GM18951 (cell line): ENCODE data around the gene RAB20.
"Not testable (repeated sequence)": the region's sequence is repeated elsewhere in the genome, so short reads cannot be mapped to it uniquely, and the experiment has no call there.

Experiments
- POLR2A ChIP-seq: IDR thresholded peaks from 4 replicates; pipeline ENCODE4 v1.6.1; 2011; ENCODE audit warnings: mild to moderate bottlenecking; ENCODE audit not compliant: insufficient read length, insufficient read depth; ENCODE audit errors: extremely low read depth
- in situ Hi-C: fragments of 300-500 bp; cut with MboI; formaldehyde crosslinking; loops from one replicate; pipeline ENCODE4 v1.12.0; 2022; ENCODE audit warnings: low sequenced_read_pairs, mixed read lengths, inconsistent platforms; ENCODE audit not compliant: unreplicated experiment

RAB20 gene

DNA sequence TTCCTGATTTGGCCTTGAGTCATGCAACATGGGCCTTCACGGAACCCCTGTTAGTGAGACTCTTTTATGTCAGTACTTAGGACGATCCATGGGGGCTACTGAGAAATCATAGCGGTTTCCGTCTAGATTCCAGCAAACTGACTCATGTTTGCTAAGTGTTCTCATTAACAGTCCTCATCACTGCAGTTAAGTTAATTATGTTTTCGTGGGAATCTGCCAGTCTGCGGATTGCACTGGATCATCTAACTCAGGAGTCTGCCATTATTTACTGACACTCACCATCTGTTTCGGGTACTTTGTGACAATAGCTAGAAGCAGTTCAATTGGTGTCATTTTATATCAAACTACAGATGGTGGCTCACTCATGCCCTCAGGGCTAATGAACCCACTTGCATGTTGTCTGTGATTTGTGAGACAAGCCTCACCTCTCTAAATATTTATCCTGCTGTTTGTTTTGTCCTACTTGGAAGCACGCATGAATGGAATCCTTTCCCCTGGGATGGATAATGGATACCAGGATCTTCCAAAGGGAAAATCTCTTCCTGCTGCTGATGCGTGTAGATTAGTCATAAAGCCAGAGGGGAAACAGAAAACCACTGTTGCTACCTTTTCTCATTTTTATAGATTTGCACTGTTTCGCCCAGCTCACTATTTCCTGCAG lies 61.8 kb downstream of the RAB20 start:
- TF ChIP-seq POLR2A: no peak
- in situ Hi-C loops: no loop called here

- in situ Hi-C loops: no loop called here
- no peak for TF ChIP-seq POLR2A
Measured at GRCh38 chr13:110498765-110499164, 62.8 kb downstream of the RAB20 start.

DNA sequence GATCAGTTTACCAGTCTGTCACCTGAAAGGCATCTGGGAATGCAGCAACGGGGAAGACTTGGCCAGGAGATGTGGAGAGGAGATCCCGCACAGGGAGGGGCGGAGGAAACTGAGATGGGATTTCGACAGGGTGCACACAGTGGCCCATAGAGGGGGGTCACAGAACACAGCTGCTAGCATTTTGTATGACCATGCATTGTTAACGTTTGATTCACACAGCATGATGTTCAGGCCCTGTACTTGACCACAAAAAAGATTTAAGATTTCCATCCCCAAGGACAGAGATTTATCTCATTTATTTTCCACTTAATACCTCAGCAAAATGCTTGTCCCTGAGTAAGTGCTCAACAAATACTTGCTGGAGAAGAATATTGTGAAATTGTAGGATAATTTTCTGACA lies 63.2 kb downstream of the RAB20 start:
- in situ Hi-C loops: no loop called here
- no peak for TF ChIP-seq POLR2A

GRCh38 chr13:110497896-110498295 lies 63.6 kb downstream of the RAB20 start:
- in situ Hi-C loops: not testable (repeated sequence)

GRCh38 chr13:110497003-110497402 lies 64.5 kb downstream of the RAB20 start:
- in situ Hi-C loops: no loop called here
- no peak for TF ChIP-seq POLR2A

DNA sequence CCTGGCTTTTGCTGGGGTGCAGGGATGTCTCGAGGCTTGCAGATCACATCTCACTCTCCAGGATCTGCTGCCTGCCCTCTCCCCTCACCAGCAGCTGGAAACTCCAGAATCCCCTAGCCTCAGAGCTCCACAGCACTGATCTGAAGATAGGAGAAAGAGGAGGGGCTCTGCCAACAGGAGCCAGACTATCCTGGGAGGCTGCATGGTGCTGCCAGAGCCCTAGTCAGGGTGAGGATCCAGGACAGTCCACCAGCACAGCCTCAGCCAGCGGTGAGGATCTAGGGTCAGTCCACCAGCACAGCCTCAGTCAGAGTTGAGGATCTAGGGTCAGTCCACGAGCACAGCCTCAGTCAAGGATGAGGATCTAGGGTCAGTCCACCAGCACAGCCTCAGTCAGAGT lies 65.2 kb downstream of the RAB20 start:
- TF ChIP-seq POLR2A: no peak
- in situ Hi-C loops: no loop called here

GRCh38 chr13:110495881-110496280 lies 65.6 kb downstream of the RAB20 start:
- TF ChIP-seq POLR2A: no peak
- in situ Hi-C loops: no loop called here

DNA sequence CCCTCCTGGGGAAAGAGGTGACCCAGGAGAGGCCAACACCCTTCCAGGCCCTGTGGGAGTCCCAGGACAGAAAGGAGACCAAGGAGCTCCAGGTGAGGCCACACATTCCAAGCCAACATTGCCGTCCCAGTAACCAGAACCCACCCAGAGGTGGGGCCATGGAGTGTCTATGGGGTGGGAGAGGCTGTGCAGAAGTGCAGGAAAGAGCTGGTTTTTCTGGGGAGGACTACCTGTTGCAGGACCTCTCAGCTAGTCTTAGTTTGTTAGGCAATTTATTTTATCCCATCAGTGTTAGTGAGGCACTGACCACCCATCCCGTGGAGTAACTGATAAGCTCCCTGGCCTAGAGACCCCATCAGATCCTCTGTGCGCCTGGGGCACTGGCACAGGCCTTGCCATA lies 66.1 kb downstream of the RAB20 start:
- in situ Hi-C loops: no loop called here
- no peak for TF ChIP-seq POLR2A

DNA sequence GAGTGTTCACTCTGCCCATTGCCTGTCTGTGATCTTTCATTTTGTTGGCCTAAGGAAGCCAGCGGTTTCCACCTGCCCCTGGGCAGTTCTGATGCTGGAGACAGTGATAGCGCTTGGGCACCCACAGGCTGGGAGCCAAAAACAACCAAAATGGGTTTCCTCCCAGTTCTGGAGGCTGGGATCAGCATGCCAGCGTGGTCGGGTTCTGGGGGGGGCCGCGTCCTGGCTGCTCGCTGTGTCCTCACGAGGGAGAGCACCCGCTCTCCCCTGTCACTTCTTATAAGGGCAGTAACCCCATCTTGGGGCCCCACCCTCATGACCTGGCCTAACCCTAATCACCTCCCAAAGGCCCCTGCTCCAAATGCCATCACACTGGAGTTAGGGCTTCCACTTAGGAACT lies 67.9 kb downstream of the RAB20 start:
- no peak for TF ChIP-seq POLR2A
- in situ Hi-C loops: no loop called here

DNA sequence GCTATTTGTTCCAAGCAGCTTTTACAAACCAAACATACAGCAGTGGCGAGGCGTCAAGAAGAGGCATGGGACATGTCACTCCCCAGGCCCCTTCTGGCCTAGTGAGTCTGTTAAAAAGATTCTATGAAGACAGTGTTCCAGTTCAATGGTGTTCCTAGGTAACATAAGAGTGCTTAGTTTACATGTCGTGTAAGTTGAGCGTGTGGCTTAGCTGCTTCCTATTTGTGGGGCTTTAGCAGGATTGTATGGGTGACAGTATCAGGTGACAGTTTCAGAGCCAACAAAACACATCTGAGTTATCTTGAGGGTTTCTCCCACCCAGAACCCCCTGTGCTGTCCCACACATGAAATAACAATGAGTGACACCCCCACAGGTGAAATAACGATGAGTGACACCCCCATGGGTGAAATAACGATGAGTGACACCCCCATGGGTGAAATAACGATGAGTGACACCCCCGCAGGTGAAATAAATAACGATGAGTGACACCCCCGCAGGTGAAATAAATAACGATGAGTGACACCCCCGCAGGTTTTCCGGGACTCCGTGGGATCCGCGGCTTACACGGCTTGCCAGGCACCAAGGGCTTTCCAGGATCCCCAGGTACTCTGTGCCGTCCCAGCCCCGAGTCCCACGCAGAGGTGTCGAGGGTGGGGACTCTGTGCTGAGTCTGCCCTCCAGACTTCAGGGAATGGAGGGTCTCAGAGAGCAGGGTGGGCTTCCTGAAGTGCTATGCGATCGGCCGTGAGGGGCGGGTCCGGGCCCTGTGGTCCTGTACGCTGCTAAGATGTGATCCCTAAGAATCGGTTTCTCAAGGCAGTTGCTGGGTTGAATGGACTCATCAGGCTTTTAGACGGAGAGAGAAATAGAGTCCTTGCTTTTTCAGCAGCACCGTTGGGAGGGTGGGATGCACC lies 68.6 kb downstream of the RAB20 start:
- in situ Hi-C loops: no loop called here
- no peak for TF ChIP-seq POLR2A

DNA sequence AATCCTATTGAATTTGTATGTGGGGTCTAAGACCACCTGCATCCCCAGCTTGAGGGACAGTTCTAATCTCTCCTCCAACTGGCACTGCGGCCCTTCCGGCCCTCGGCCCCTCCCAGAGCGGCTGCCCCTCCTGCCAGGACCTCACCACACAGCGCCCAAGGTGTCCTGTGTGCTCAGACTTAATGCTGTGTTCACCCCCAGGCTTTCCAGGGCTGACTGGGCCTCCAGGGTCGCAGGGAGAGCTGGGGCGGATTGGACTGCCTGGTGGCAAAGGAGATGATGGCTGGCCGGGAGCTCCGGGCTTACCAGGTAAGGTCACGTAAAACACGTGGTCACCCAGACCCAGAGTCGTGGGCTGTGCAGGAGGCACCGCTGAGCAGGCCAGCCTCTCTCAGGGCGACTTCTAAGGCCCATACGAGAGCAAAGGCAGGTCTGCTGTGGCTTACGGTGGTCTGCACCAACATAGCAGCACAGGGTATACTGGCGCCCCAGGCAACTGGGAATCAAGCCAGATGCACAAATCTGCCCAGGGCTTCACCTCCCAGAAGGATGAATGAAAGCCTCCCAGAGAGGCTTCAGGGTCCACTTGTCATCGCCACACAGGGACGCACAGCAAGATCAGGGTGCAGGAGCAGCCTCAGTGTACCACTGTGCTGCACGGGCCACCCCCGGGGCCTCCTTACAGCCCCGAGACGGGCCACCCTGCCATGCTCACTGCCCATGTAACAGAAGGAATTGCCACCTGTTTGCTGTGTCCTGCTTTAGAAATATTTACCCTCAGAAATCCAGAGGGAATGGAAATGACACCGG lies 69.4 kb downstream of the RAB20 start:
- no peak for TF ChIP-seq POLR2A
- in situ Hi-C loops: no loop called here

DNA sequence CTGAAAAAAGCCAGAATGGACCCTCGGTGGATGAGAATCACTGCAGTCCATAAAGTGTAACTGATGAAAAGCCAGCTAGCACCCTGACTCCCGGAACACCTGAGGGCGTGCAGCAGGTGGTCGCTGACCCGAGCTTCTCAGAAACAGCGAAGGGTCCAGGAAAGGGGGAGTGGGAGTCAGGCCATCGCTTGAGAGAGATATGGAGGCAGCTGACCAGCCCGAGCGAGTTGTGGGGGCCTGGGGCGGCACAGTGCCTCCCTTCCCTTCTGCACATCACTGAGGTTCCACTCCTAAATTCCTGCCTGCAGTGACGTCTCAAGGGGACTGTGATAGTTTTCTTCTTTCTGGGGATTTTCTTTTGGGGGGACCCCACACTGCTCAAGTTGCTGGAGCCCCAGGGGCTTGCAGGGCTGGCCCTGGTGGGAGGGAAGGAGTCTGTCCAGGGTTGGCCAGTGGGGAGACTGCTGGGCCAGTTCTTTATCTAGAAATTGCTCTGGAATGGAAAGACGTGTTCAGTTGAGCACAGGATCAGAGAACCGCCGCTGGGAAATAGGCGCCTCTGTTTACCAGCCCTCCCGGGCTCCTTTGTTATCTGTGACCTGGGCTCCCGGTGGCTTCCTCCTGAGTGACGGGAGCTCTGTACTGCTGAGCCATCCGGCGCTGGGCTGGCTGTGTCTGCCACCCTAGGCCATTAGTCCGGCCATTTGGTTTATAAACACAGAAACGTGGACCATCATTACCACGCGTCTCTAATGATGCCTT lies 71.3 kb downstream of the RAB20 start:
- in situ Hi-C loops: no loop called here
- TF ChIP-seq POLR2A: no peak

GRCh38 chr13:110486880-110487279 lies 74.6 kb downstream of the RAB20 start:
- in situ Hi-C loops: not testable (repeated sequence)
